HEK293 (cell line): ENCODE results near the gene STOML1.

Experiments
- CTCF ChIA-PET: fragments of 350-600 bp; formaldehyde crosslinking; extraction: SDS; loops from one replicate; lab custom pipeline; 2021; ENCODE audit warnings: antibody characterized with exemption; lab: Yijun Ruan, JAX
- POLR2A ChIA-PET: fragments of 300-600 bp; formaldehyde crosslinking; extraction: SDS; loops from one replicate; lab custom pipeline; 2020; ENCODE audit warnings: antibody characterized with exemption, inconsistent platforms; lab: Yijun Ruan, JAX
- H3K27ac ChIP-seq: fragments of 200-500 bp; sonication (Bioruptor generic); 2 replicates; pipeline ENCODE4 v1.5.1; 2014; ENCODE audit warnings: low read depth, low read length, control low read depth, inconsistent platforms; ENCODE audit errors: extremely low read depth
- H3K36me3 ChIP-seq, 2 experiments: fragments of 200-500 bp in 1 of 2; sonication (Bioruptor generic) in 1 of 2; 1 replicate in 1 of 2; 2 replicates in 1 of 2; pipeline ENCODE4 v1.5.1; 2014 to 2017; ENCODE audit warnings: inconsistent platforms in 2 of 2, low read length in 2 of 2; ENCODE audit not compliant: control insufficient read depth in 2 of 2, insufficient read depth in 1 of 2
- H3K4me1 ChIP-seq: fragments of 200-500 bp; sonication (Bioruptor generic); 2 replicates; pipeline ENCODE4 v1.5.1; 2014; ENCODE audit warnings: mild to moderate bottlenecking, low read length, inconsistent platforms; ENCODE audit not compliant: control insufficient read depth, insufficient read depth
- H3K4me3 ChIP-seq: 2 replicates; pipeline ENCODE4 v1.5.1; 2011; ENCODE audit warnings: low read depth, mild to moderate bottlenecking, control low read depth, low read length, moderate library complexity
- H3K9me3 ChIP-seq: fragments of 200-500 bp; sonication (Bioruptor generic); 2 replicates; pipeline ENCODE4 v1.5.1; 2014; ENCODE audit warnings: low read depth, low read length, inconsistent platforms; ENCODE audit not compliant: control insufficient read depth, insufficient read depth
- AEBP2 ChIP-seq: fragments of 450-650 bp; formaldehyde crosslinking; IDR thresholded peaks from 2 replicates; pipeline ENCODE4 v1.5.1; 2016; ENCODE audit warnings: missing biosample characterization, missing genetic modification characterization, borderline replicate concordance
- EGR2 ChIP-seq: fragments of 450-650 bp; formaldehyde crosslinking; IDR thresholded peaks from 2 replicates; pipeline ENCODE4 v1.5.1; 2016; ENCODE audit warnings: low read depth, missing biosample characterization, missing genetic modification characterization
- KLF7 ChIP-seq: fragments of 450-650 bp; formaldehyde crosslinking; IDR thresholded peaks from 2 replicates; pipeline ENCODE4 v1.5.1; 2016; ENCODE audit warnings: missing biosample characterization, missing genetic modification characterization, borderline replicate concordance
- MYNN ChIP-seq: fragments of 450-650 bp; formaldehyde crosslinking; IDR thresholded peaks from 2 replicates; pipeline ENCODE4 v1.5.1; 2016; ENCODE audit warnings: missing biosample characterization, missing genetic modification characterization, borderline replicate concordance
- OSR2 ChIP-seq: fragments of 450-650 bp; formaldehyde crosslinking; IDR thresholded peaks from 2 replicates; pipeline ENCODE4 v1.5.1; 2016; ENCODE audit warnings: missing biosample characterization, missing genetic modification characterization
- PBX3 ChIP-seq: sonication (generic); formaldehyde crosslinking; IDR thresholded peaks from 2 replicates; pipeline ENCODE4 v1.8.1; 2022; ENCODE audit warnings: mild to moderate bottlenecking, moderate library complexity, missing genetic modification reagents
- PRDM10 ChIP-seq: fragments of 450-650 bp; formaldehyde crosslinking; IDR thresholded peaks from 2 replicates; pipeline ENCODE4 v1.5.1; 2016; ENCODE audit warnings: missing biosample characterization, missing genetic modification characterization
- ZBTB17 ChIP-seq: fragments of 450-650 bp; formaldehyde crosslinking; IDR thresholded peaks from 2 replicates; pipeline ENCODE4 v1.5.1; 2016; ENCODE audit warnings: missing biosample characterization, missing genetic modification characterization
- ZFHX2 ChIP-seq: fragments of 450-650 bp; formaldehyde crosslinking; conservative IDR thresholded peaks from 2 replicates; pipeline ENCODE4 v1.5.1; 2016; ENCODE audit warnings: missing biosample characterization, missing genetic modification characterization
- ZFP3 ChIP-seq: fragments of 450-650 bp; formaldehyde crosslinking; IDR thresholded peaks from 2 replicates; pipeline ENCODE4 v1.5.1; 2016; ENCODE audit warnings: low read depth, missing biosample characterization, missing genetic modification characterization
- ZIC2 ChIP-seq: fragments of 450-650 bp; formaldehyde crosslinking; IDR thresholded peaks from 2 replicates; pipeline ENCODE4 v1.5.1; 2016; ENCODE audit warnings: missing biosample characterization, missing genetic modification characterization
- ZNF140 ChIP-seq: fragments of 450-650 bp; formaldehyde crosslinking; IDR thresholded peaks from 2 replicates; pipeline ENCODE4 v1.5.1; 2016; ENCODE audit warnings: missing biosample characterization, missing genetic modification characterization
- ZNF175 ChIP-seq: fragments of 450-650 bp; formaldehyde crosslinking; IDR thresholded peaks from 2 replicates; pipeline ENCODE4 v1.5.1; 2016; ENCODE audit warnings: missing biosample characterization, missing genetic modification characterization
- ZNF184 ChIP-seq: fragments of 450-650 bp; IDR thresholded peaks from 2 replicates; pipeline ENCODE4 v1.5.1; 2018; ENCODE audit warnings: missing biosample characterization, mild to moderate bottlenecking, missing genetic modification characterization
- ZNF211 ChIP-seq: fragments of 450-650 bp; formaldehyde crosslinking; IDR thresholded peaks from 2 replicates; pipeline ENCODE4 v1.5.1; 2016; ENCODE audit warnings: low read depth, missing biosample characterization, missing genetic modification characterization
- ZNF266 ChIP-seq: fragments of 450-650 bp; formaldehyde crosslinking; IDR thresholded peaks from 2 replicates; pipeline ENCODE4 v1.5.1; 2016; ENCODE audit warnings: missing biosample characterization, missing genetic modification characterization, low read depth
- ZNF350 ChIP-seq: fragments of 450-650 bp; formaldehyde crosslinking; IDR thresholded peaks from 2 replicates; pipeline ENCODE4 v1.5.0; 2017; ENCODE audit warnings: missing biosample characterization, mild to moderate bottlenecking, missing genetic modification characterization
- ZNF391 ChIP-seq: fragments of 450-650 bp; formaldehyde crosslinking; IDR thresholded peaks from 2 replicates; pipeline ENCODE4 v1.5.1; 2016; ENCODE audit warnings: low read depth, missing biosample characterization, missing genetic modification characterization, borderline replicate concordance
- ZNF426 ChIP-seq: fragments of 450-650 bp; formaldehyde crosslinking; IDR thresholded peaks from 2 replicates; pipeline ENCODE4 v1.5.1; 2017; ENCODE audit warnings: missing biosample characterization, missing genetic modification characterization, mild to moderate bottlenecking, inconsistent platforms, moderate library complexity
- ZNF530 ChIP-seq: fragments of 450-650 bp; formaldehyde crosslinking; IDR thresholded peaks from 2 replicates; pipeline ENCODE4 v1.5.1; 2016; ENCODE audit warnings: low read depth, missing biosample characterization, missing genetic modification characterization
- ZNF747 ChIP-seq: fragments of 450-650 bp; formaldehyde crosslinking; IDR thresholded peaks from 2 replicates; pipeline ENCODE4 v1.5.1; 2016; ENCODE audit warnings: missing biosample characterization, missing genetic modification characterization
- ZSCAN16 ChIP-seq: fragments of 450-650 bp; formaldehyde crosslinking; IDR thresholded peaks from 2 replicates; pipeline ENCODE4 v1.5.1; 2016; ENCODE audit warnings: missing biosample characterization, missing genetic modification characterization

The STOML1 gene

GRCh38 chr15:73952171-73952912, 39.8 kb downstream of the STOML1 start:
- Histone ChIP-seq H3K4me3 (no peak overlapping the region), H3K9me3 (no peaks in the 10 kb centered on the region), H3K4me1 (peaks cover 6% of the 10 kb centered on the region; the same call in 1 of the 2 replicates), H3K27ac (0 out of 2 replicates have a peak overlapping the region, but pooled peaks have one; percentile 2)
- POLR2A ChIA-PET, result interaction anchor here (1.7 kb wide), 1 partner anchor 11 kb away, joined by 4 read pairs; no protein-coding TSS in a partner anchor
- CTCF ChIA-PET, result interaction anchor here (0.7 to 14.4 kb wide), 12 partner anchors 8 to 427 kb away, joined by 3 to 276 read pairs (median 6); partner anchors contain the start of gene LOXL1
- TF ChIP-seq ZNF140 (tag by site-specific recombination), result no peak
- no peak for TF ChIP-seq ZNF266 (tag by site-specific recombination)
- no peak for TF ChIP-seq ZFP3 (tag by site-specific recombination)
- TF ChIP-seq ZNF175 (tag by site-specific recombination), result no peak
- peak; percentile 44; the same call in 1 of the 2 replicates for TF ChIP-seq ZFHX2 (tag by site-specific recombination)
- TF ChIP-seq OSR2 (tag by site-specific recombination), result no peak
- no peak for TF ChIP-seq AEBP2 (tag by site-specific recombination)
- no peak for TF ChIP-seq ZNF211 (tag by site-specific recombination)
- no peak for TF ChIP-seq ZNF747
- TF ChIP-seq MYNN (tag by site-specific recombination), result no peak
- no peak for TF ChIP-seq ZNF184
- peak; percentile 24 for TF ChIP-seq ZIC2
- no peak for TF ChIP-seq PBX3 (CRISPR knock-in tag)
- TF ChIP-seq ZNF391 (tag by site-specific recombination), result no peak
- peak; percentile 47 for TF ChIP-seq EGR2
- TF ChIP-seq ZNF350 (tag by site-specific recombination), result no peak
- TF ChIP-seq ZNF426, result no peak
- TF ChIP-seq ZNF530 (tag by site-specific recombination), result no peak
- TF ChIP-seq, all 188 proteins: peak for 3
- H3K36me3 ChIP-seq, result peaks cover 0 to 2% of the 10 kb centered on the region in 2 experiments; a peak in 1 of 3 replicates

GRCh38 chr15:73951601-73952000, 40.5 kb downstream of the STOML1 start:
- Histone ChIP-seq H3K4me1 (peaks cover 6% of the 10 kb centered on the region; the same call in 1 of the 2 replicates), H3K4me3 (no peak overlapping the region), H3K27ac (peak overlapping the region; percentile 2; the same call in 1 of the 2 replicates), H3K36me3 (peaks cover 0 to 2% of the 10 kb centered on the region in 2 experiments; a peak in 1 of 3 replicates), H3K9me3 (no peaks in the 10 kb centered on the region)
- ChIA-PET POLR2A (interaction anchor here (0.9 to 1.7 kb wide), 5 partner anchors 8 to 43 kb away, joined by 3 to 4 read pairs (median 4); partner anchors contain the start of genes LOXL1 and PML), CTCF (interaction anchor here (0.5 to 14.4 kb wide), 36 partner anchors 9 to 488 kb away, joined by 3 to 276 read pairs (median 4); partner anchors contain the start of genes LOXL1 and PML)
- TF ChIP-seq PRDM10 (tag by site-specific recombination), result no peak
- TF ChIP-seq ZSCAN16 (tag by site-specific recombination), result no peak
- no peak for TF ChIP-seq ZBTB17 (tag by site-specific recombination)
- no peak for TF ChIP-seq KLF7
